ENCODE data around the gene TAF11L14.
"Not testable (repeated sequence)": the region's sequence is repeated elsewhere in the genome, so short reads cannot be mapped to it uniquely, and the experiment has no call there.

The TAF11L14 gene

GRCh38 chr5:17634160-17634559 is at the start of gene TAF11L14:
TSS of gene TAF11L14 (plus strand) at chr5:17634460.
- TF ChIP-seq, protein P1, sequence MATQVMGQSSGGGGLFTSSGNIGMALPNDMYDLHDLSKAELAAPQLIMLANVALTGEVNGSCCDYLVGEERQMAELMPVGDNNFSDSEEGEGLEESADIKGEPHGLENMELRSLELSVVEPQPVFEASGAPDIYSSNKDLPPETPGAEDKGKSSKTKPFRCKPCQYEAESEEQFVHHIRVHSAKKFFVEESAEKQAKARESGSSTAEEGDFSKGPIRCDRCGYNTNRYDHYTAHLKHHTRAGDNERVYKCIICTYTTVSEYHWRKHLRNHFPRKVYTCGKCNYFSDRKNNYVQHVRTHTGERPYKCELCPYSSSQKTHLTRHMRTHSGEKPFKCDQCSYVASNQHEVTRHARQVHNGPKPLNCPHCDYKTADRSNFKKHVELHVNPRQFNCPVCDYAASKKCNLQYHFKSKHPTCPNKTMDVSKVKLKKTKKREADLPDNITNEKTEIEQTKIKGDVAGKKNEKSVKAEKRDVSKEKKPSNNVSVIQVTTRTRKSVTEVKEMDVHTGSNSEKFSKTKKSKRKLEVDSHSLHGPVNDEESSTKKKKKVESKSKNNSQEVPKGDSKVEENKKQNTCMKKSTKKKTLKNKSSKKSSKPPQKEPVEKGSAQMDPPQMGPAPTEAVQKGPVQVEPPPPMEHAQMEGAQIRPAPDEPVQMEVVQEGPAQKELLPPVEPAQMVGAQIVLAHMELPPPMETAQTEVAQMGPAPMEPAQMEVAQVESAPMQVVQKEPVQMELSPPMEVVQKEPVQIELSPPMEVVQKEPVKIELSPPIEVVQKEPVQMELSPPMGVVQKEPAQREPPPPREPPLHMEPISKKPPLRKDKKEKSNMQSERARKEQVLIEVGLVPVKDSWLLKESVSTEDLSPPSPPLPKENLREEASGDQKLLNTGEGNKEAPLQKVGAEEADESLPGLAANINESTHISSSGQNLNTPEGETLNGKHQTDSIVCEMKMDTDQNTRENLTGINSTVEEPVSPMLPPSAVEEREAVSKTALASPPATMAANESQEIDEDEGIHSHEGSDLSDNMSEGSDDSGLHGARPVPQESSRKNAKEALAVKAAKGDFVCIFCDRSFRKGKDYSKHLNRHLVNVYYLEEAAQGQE (IDR thresholded peaks at IDR 0.05; ENCODE audit: low read depth) = no peak
- TF ChIP-seq TEAD4 (IDR thresholded peaks at IDR 0.05) = no peak
- TF ChIP-seq RAD21 (IDR thresholded peaks at IDR 0.05; ENCODE audit: low read depth) = no peak
- no peak for TF ChIP-seq FOXM1 (IDR thresholded peaks at IDR 0.05; ENCODE audit: borderline replicate concordance, low read depth)
- no peak for TF ChIP-seq CREB1 (IDR thresholded peaks at IDR 0.05; ENCODE audit: low read depth)
- TF ChIP-seq EP300 (IDR thresholded peaks at IDR 0.05; ENCODE audit: borderline replicate concordance) = no peak
- no peak for TF ChIP-seq TCF12 (IDR thresholded peaks at IDR 0.05; ENCODE audit: low read depth)
- TF ChIP-seq ZBTB7A (IDR thresholded peaks at IDR 0.05; ENCODE audit: low read depth) = no peak
- TF ChIP-seq USF1 (IDR thresholded peaks at IDR 0.05) = no peak
- TF ChIP-seq CEBPB (IDR thresholded peaks at IDR 0.05) = no peak
- no peak for TF ChIP-seq NFIC (IDR thresholded peaks at IDR 0.05)
- no peak for TF ChIP-seq TAF1 (IDR thresholded peaks at IDR 0.05; ENCODE audit: low read depth)
- no peak for TF ChIP-seq EGR1 (IDR thresholded peaks at IDR 0.05)
- no peak for TF ChIP-seq YY1 (IDR thresholded peaks at IDR 0.05; ENCODE audit: low read depth)
- no peak for TF ChIP-seq MAX (IDR thresholded peaks at IDR 0.05)

DNA sequence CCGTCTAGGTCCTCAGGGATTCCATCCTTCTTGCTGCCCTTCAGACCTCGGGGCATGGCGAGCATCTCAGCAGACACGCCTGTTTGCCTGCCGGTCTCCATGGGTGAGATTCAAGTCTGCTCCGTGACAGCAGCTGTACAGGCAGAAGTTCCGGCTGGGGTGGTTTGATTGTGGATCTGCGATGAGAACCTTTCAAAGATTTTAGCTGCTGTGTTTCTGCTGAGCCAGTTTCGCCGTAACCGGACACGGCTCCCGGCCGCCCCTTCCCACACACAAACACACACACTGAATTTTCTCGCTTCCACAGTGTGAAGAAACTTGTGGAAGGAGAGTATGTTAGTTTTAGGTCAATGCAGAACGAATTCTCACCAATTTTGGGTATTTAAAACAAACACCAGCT is 48.6 kb upstream of the TAF11L14 start, which contains the start of gene TAF11L7:
TSS of gene TAF11L7 (minus strand) at position 101 of the 400 bp plus-strand sequence.
- TF ChIP-seq USF1 (IDR thresholded peaks at IDR 0.05); CREB1 (IDR thresholded peaks at IDR 0.05; ENCODE audit: low read depth); EGR1 (IDR thresholded peaks at IDR 0.05): not testable (repeated sequence)

GRCh38 chr5:17590860-17591259 is 43.4 kb upstream of the TAF11L14 start, which contains the start of gene TAF11L8:
TSS of gene TAF11L8 (minus strand) at chr5:17590960.
- TF ChIP-seq TEAD4, MAX (IDR thresholded peaks at IDR 0.05): not testable (repeated sequence)
- TF ChIP-seq, protein P1 (IDR thresholded peaks at IDR 0.05; ENCODE audit: low read depth) = not testable (repeated sequence)

DNA sequence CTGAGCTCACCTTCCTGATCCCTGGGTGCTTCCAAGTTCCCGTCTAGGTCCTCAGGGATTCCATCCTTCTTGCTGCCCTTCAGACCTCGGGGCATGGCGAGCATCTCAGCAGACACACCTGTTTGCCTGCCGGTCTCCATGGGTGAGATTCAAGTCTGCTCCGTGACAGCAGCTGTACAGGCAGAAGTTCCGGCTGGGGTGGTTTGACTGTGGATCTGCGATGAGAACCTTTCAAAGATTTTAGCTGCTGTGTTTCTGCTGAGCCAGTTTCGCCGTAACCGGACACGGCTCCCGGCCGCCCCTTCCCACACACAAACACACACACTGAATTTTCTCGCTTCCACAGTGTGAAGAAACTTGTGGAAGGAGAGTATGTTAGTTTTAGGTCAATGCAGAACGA is 40.0 kb upstream of the TAF11L14 start, which contains the start of gene TAF11L9:
TSS of gene TAF11L9 (minus strand) at position 140 of the 400 bp plus-strand sequence.
- not testable (repeated sequence) for TF ChIP-seq EGR1 (IDR thresholded peaks at IDR 0.05); CREB1 (IDR thresholded peaks at IDR 0.05; ENCODE audit: low read depth)
- TF ChIP-seq, protein P1 (IDR thresholded peaks at IDR 0.05; ENCODE audit: low read depth) = not testable (repeated sequence)

- TF ChIP-seq FOXM1 (IDR thresholded peaks at IDR 0.05; ENCODE audit: borderline replicate concordance, low read depth); CEBPB (IDR thresholded peaks at IDR 0.05); TCF12 (IDR thresholded peaks at IDR 0.05; ENCODE audit: low read depth): not testable (repeated sequence)
Observed at GRCh38 chr5:17597728-17598127, 36.5 kb upstream of the TAF11L14 start, which contains the start of gene TAF11L10. TSS of gene TAF11L10 (minus strand) at chr5:17597828.

Data from Ishikawa (cell line).